Measurements from ENCODE around the gene DNAI2.

DNAI2 gene

DNA sequence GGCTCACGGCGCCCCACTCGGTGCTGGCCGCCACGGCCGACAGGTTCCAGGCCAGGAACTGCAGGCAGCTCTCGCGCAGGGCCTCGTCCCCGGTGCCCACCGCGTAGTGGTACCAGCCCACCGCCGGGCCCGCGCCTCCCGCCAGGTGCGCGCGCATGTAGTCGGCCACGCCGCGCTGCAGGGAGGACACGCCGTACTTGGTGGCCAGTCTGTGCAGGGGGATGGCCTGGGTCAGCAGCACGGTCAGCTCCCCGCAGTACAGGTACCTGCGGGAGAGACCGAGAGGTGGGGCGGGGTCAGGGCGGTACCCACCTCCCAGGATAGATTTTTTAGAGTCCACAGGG is 83.4 kb downstream of the DNAI2 start:
- H3K4me2 ChIP-seq (ENCODE audit: low read length): no peak overlapping the region

DNA sequence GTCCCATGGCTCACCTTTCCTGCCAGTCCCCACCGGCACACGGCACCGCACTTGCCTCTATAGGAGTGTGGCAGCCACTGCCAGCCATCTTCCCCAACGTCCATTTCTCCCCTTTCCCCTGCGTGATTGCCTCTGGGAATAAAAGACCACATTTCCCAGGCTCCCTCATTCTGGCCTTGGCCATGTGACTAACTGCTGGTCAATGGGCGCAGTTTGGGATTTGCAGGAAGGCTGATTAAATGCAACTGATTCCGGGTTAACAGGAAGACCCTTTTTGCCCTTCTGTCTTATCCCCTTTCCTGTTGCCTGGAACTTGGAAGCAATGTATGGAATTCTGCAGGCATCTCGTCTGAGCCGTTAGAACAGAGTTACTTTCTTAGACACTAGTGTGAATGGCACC is 84.7 kb downstream of the DNAI2 start:
- Histone ChIP-seq H3K9me3 (ENCODE audit: low read length) (no peaks in the 10 kb centered on the region), H3K79me2 (ENCODE audit: insufficient read depth, low read length) (no peaks in the 10 kb centered on the region), H3K36me3 (ENCODE audit: insufficient read depth, low read length) (no peaks in the 10 kb centered on the region), H3K4me1 (ENCODE audit: insufficient read depth, low read length, severe bottlenecking) (no peaks in the 10 kb centered on the region), H3F3A (ENCODE audit: insufficient read depth, low read length) (no peaks in the 10 kb centered on the region), H3K9ac (ENCODE audit: low read length) (no peak overlapping the region), H4K20me1 (ENCODE audit: insufficient read depth, low read length) (no peaks in the 10 kb centered on the region), H3K27ac (ENCODE audit: low read depth, low read length, poor library complexity, severe bottlenecking) (no peak overlapping the region), H3K4me2 (ENCODE audit: low read length) (no peak overlapping the region), H3K9me2 (ENCODE audit: low read depth, low read length) (no peaks in the 10 kb centered on the region), H3K4me3 (ENCODE audit: low read depth, low read length, poor library complexity, severe bottlenecking) (no peak overlapping the region), H2AFZ (ENCODE audit: low read length) (no peak overlapping the region), H3K27me3 (ENCODE audit: insufficient read depth, low read length) (no peaks in the 10 kb centered on the region)
- TF ChIP-seq, protein P1, sequence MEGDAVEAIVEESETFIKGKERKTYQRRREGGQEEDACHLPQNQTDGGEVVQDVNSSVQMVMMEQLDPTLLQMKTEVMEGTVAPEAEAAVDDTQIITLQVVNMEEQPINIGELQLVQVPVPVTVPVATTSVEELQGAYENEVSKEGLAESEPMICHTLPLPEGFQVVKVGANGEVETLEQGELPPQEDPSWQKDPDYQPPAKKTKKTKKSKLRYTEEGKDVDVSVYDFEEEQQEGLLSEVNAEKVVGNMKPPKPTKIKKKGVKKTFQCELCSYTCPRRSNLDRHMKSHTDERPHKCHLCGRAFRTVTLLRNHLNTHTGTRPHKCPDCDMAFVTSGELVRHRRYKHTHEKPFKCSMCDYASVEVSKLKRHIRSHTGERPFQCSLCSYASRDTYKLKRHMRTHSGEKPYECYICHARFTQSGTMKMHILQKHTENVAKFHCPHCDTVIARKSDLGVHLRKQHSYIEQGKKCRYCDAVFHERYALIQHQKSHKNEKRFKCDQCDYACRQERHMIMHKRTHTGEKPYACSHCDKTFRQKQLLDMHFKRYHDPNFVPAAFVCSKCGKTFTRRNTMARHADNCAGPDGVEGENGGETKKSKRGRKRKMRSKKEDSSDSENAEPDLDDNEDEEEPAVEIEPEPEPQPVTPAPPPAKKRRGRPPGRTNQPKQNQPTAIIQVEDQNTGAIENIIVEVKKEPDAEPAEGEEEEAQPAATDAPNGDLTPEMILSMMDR (IDR thresholded peaks at IDR 0.05; ENCODE audit: low read length): no peak
- no peak for TF ChIP-seq EZH2 (IDR thresholded peaks at IDR 0.05; ENCODE audit: borderline replicate concordance, low read length)

More for the DNA sequence above, 83.4 kb downstream of the DNAI2 start:
- Histone ChIP-seq H3K9me3 (ENCODE audit: low read length) (no peaks in the 10 kb centered on the region), H2AFZ (ENCODE audit: low read length) (no peak overlapping the region), H3K27me3 (ENCODE audit: insufficient read depth, low read length) (no peaks in the 10 kb centered on the region), H3K9me2 (ENCODE audit: low read depth, low read length) (no peaks in the 10 kb centered on the region), H3K4me3 (ENCODE audit: low read depth, low read length, poor library complexity, severe bottlenecking) (no peak overlapping the region), H3K4me1 (ENCODE audit: insufficient read depth, low read length, severe bottlenecking) (no peaks in the 10 kb centered on the region), H3K36me3 (ENCODE audit: insufficient read depth, low read length) (no peaks in the 10 kb centered on the region), H3F3A (ENCODE audit: insufficient read depth, low read length) (no peaks in the 10 kb centered on the region), H3K27ac (ENCODE audit: low read depth, low read length, poor library complexity, severe bottlenecking) (no peak overlapping the region), H4K20me1 (ENCODE audit: insufficient read depth, low read length) (no peaks in the 10 kb centered on the region), H3K9ac (ENCODE audit: low read length) (no peak overlapping the region), H3K79me2 (ENCODE audit: insufficient read depth, low read length) (no peaks in the 10 kb centered on the region)
- no peak for TF ChIP-seq EZH2 (IDR thresholded peaks at IDR 0.05; ENCODE audit: borderline replicate concordance, low read length)
- TF ChIP-seq, protein P1 (IDR thresholded peaks at IDR 0.05; ENCODE audit: low read length): no peak

DNA sequence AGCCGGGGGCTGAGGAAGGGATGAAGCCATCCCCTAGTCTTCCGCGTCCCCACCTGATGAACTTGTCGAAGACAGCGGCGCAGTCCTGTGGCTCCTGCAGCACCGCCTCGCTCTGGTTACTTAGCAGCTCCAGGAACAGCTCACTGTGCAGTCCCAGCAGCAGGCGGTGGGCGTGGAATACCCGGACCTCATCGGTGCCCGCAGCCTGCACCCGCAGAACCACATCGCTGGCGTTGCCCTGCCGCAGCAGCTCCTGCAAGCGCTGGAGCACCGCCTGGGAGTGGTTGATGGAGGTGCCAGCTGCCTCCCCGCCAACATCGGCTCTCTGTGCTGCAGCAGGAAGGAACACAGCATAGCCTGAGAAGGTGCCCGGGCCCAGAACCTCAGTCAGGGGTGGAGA is 85.9 kb downstream of the DNAI2 start:
- Histone ChIP-seq H3K4me2 (ENCODE audit: low read length) (no peak overlapping the region), H3K4me3 (ENCODE audit: low read depth, low read length, poor library complexity, severe bottlenecking) (no peak overlapping the region), H3K9ac (ENCODE audit: low read length) (no peak overlapping the region), H3K4me1 (ENCODE audit: insufficient read depth, low read length, severe bottlenecking) (no peaks in the 10 kb centered on the region), H3K27ac (ENCODE audit: low read depth, low read length, poor library complexity, severe bottlenecking) (no peak overlapping the region), H3K9me3 (ENCODE audit: low read length) (no peaks in the 10 kb centered on the region), H3K36me3 (ENCODE audit: insufficient read depth, low read length) (no peaks in the 10 kb centered on the region), H3K9me2 (ENCODE audit: low read depth, low read length) (no peaks in the 10 kb centered on the region), H3F3A (ENCODE audit: insufficient read depth, low read length) (no peaks in the 10 kb centered on the region), H4K20me1 (ENCODE audit: insufficient read depth, low read length) (no peaks in the 10 kb centered on the region), H3K79me2 (ENCODE audit: insufficient read depth, low read length) (no peaks in the 10 kb centered on the region), H3K27me3 (ENCODE audit: insufficient read depth, low read length) (no peaks in the 10 kb centered on the region), H2AFZ (ENCODE audit: low read length) (no peak overlapping the region)
- no peak for TF ChIP-seq EZH2 (IDR thresholded peaks at IDR 0.05; ENCODE audit: borderline replicate concordance, low read length)
- TF ChIP-seq, protein P1 (IDR thresholded peaks at IDR 0.05; ENCODE audit: low read length): no peak
